Effector memory CD4-positive, alpha-beta T cell (primary cell): Measurements from ENCODE around the gene ANKRD13A.
"Not testable (repeated sequence)": the region's sequence is repeated elsewhere in the genome, so short reads cannot be mapped to it uniquely, and the experiment has no call there.

Source experiments
- DNase-seq, 3 donors: peaks; one replicate each; pipeline ENCODE4 v3.0.0-alpha.2; 2020
- H3K27ac ChIP-seq: 2 replicates; pipeline ENCODE4 v1.7.0; 2013; ENCODE audit warnings: mild to moderate bottlenecking, low read length, moderate library complexity; ENCODE audit not compliant: insufficient read depth, poor library complexity, severe bottlenecking
- H3K27me3 ChIP-seq: replicated peaks from 2 replicates; pipeline ENCODE4 v1.7.0; 2013; ENCODE audit warnings: mild to moderate bottlenecking, low read length; ENCODE audit not compliant: insufficient read depth, control insufficient read depth, poor library complexity, severe bottlenecking
- H3K36me3 ChIP-seq: 2 replicates; pipeline ENCODE4 v1.7.0; 2013; ENCODE audit warnings: mild to moderate bottlenecking, low read length, moderate library complexity; ENCODE audit not compliant: control insufficient read depth, insufficient read depth
- H3K4me1 ChIP-seq: 2 replicates; pipeline ENCODE4 v1.7.0; 2013; ENCODE audit warnings: low read length, mild to moderate bottlenecking; ENCODE audit not compliant: control insufficient read depth, insufficient read depth, poor library complexity, severe bottlenecking
- H3K4me3 ChIP-seq: 2 replicates; pipeline ENCODE4 v1.7.0; 2013; ENCODE audit warnings: low read length, low read depth, mild to moderate bottlenecking; ENCODE audit not compliant: insufficient read depth, poor library complexity, severe bottlenecking
- H3K9me3 ChIP-seq: 2 replicates; pipeline ENCODE4 v1.7.0; 2013; ENCODE audit warnings: mild to moderate bottlenecking, low read length, moderate library complexity; ENCODE audit not compliant: control insufficient read depth

ANKRD13A gene

DNA sequence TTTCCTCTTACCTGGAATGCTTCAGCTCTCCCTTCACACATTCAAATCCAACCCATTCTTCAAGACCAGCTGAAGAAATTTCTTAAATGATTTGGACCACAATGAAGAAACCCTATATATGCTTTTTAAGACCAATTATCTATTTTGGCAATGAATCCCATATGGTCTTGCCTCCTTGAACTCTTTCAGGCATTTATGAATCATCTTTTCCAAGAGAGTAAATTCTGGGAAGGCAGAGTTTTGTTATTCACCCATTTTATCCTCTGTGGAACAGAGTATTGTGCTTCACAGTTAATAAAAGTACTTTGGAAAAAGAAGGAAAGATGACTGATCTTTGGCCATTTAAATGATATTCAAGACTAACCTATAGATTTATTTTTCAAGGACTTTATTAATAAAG is 17.0 kb upstream of the ANKRD13A start:
- DNase-seq: no peak
- Histone ChIP-seq H3K36me3 (peaks cover 72% of the 10 kb centered on the region), H3K4me1 (peaks cover 9% of the 10 kb centered on the region), H3K27me3 (no peaks in the 10 kb centered on the region), H3K27ac (peak overlapping the region; percentile 10), H3K4me3 (no peak overlapping the region), H3K9me3 (no peaks in the 10 kb centered on the region)

DNA sequence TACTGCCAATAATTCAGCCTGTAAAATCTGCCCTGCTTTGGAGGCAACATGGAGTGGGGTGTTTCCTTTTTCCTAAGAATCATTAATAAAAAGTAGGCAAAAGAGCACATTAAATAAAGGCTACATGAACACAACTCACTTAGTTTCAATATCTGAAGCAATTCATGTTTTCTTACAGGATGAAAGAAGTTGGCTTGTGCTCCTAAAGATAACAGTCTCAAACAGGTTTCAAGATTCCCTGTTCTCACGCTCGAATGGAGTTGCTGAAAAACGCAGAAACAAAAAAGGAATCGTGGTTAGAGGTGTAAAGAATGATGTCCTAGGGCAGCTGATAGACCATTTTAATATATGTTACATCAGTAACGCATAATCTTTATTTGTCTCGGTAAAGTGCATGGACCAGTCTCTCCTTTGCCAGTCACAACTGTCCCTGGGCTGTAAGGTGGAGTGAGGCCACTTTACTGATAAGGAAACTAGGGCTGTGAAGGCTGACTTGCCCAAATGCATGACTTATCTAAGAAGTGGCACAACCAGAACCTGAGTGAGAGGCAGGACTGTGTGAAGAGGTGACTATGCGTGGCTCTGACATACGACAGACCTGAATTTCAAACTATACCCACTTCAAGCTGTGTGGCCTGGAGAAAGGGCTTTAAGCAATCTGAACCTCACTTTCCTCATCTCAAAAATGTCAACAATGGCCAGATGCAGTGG is 15.6 kb upstream of the ANKRD13A start:
- no peaks in the 10 kb centered on the region for H3K9me3 ChIP-seq
- no peak for DNase-seq
- H3K4me1 ChIP-seq: peaks cover 9% of the 10 kb centered on the region
- H3K4me3 ChIP-seq: no peak overlapping the region
- no peak overlapping the region for H3K27ac ChIP-seq
- peaks cover 64% of the 10 kb centered on the region for H3K36me3 ChIP-seq
- H3K27me3 ChIP-seq: no peaks in the 10 kb centered on the region

DNA sequence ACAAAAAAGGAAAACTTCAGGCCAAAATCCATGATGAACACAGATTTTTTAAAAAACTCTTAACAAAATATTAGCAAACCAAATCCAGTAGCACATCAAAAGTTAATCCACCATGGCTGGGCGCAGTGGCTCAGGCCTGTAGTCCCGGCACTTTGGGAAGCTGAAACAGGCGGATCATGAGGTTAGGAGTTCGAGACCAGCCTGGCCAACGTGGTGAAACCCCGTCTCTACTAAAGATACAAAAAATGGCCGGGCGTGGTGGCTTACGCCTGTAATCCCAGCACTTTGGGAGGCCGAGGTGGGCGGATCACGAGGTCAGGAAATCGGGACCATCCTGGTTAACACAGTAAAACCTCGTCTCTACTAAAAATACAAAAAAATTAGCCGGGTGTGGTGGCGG is 13.0 kb upstream of the ANKRD13A start:
- H3K4me3 ChIP-seq, DNase-seq, H3K27me3 ChIP-seq, H3K27ac ChIP-seq, H3K4me1 ChIP-seq, H3K9me3 ChIP-seq: not testable (repeated sequence)
- H3K36me3 ChIP-seq: peaks cover 67% of the 10 kb centered on the region

DNA sequence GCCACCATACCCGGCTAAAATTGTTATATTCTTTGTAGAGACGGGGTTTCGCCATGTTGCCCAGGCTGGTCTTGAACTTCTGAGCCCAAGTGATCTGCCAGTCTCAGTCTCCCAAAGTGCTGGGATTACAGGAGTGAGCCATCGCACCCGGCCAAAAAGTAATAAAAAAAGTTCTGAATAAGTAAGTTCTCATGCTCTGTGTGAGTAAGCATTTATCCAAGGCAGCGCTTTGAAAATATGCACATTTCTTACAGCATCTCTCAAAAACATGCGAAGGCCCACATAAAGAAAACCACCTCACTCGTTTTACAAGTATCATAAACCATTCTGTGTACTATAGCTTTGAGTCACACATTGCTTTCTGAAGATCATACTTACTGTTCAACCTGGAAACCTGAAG is 11.6 kb upstream of the ANKRD13A start:
- H3K4me3 ChIP-seq: no peak overlapping the region
- peaks cover 64% of the 10 kb centered on the region for H3K36me3 ChIP-seq
- no peak overlapping the region for H3K27ac ChIP-seq
- peaks cover 6% of the 10 kb centered on the region for H3K4me1 ChIP-seq
- H3K9me3 ChIP-seq: no peaks in the 10 kb centered on the region
- DNase-seq: no peak
- H3K27me3 ChIP-seq: no peaks in the 10 kb centered on the region

DNA sequence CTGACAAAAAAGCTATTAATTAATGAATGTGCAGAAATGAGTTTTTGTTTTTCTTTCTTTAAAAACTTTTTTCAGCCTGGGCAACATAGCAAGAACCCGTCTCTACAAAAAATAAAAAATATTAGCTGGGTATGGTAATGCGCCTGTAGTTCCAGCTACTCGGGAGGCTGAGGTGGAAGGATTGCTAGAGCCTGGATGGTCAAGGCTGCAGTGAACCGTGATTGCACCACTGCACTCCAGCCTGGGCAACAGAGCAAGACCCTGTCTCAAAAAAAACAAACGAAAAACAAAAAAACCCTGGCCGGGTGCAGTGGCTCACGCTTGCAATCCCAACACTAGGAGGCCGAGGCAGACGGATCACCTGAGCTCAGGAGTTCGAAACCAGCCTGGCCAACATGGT is 11.0 kb upstream of the ANKRD13A start:
- no peak for DNase-seq
- H3K9me3 ChIP-seq: no peaks in the 10 kb centered on the region
- H3K27ac ChIP-seq: no peak overlapping the region
- H3K27me3 ChIP-seq: no peaks in the 10 kb centered on the region
- peaks cover 6% of the 10 kb centered on the region for H3K4me1 ChIP-seq
- H3K4me3 ChIP-seq: no peak overlapping the region
- peaks cover 57% of the 10 kb centered on the region for H3K36me3 ChIP-seq

DNA sequence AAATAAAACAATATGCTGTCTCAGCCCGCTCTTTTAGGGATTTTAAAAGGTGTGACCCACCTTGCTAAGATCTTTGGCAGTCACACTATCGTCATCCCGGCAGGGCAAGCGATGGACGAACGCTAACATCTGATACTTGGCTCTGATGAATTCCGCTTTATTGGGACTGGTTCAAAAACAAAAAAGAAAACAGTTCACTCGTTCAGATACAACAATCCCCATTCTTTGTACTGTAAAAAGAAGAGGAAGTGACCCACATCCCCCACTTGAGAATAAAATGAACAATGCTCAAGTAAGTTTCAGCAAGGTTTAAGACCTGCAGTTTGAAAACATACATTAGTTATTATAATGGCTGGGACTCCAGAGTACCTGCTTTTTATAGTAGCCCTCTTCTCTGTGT is 10.3 kb upstream of the ANKRD13A start:
- Histone ChIP-seq H3K36me3 (peaks cover 51% of the 10 kb centered on the region), H3K4me3 (no peak overlapping the region), H3K27me3 (no peaks in the 10 kb centered on the region), H3K4me1 (peaks cover 6% of the 10 kb centered on the region), H3K27ac (no peak overlapping the region), H3K9me3 (no peaks in the 10 kb centered on the region)
- DNase-seq: no peak

DNA sequence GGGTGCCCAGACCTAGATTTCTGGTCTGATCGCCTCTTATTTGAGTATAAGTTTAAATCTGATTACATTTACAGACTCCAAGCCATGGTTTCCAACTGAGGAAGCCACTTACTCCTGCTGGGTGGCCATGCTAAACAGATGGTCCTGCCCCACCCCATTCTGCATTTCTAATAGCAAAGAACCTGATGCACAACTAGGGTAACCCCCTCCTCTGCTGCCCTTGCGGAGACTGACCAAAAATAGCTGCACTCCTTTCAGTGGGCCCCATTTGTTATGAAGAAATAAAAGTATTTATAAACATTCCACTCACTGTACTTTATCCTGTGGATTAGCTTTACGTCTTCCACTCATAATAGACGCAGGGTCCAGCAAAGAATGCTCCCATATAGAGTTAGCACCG is 9.8 kb upstream of the ANKRD13A start:
- no peak overlapping the region for H3K27ac ChIP-seq
- H3K4me3 ChIP-seq: no peak overlapping the region
- no peaks in the 10 kb centered on the region for H3K27me3 ChIP-seq
- DNase-seq: no peak
- peaks cover 6% of the 10 kb centered on the region for H3K4me1 ChIP-seq
- H3K9me3 ChIP-seq: no peaks in the 10 kb centered on the region
- H3K36me3 ChIP-seq: peaks cover 50% of the 10 kb centered on the region

DNA sequence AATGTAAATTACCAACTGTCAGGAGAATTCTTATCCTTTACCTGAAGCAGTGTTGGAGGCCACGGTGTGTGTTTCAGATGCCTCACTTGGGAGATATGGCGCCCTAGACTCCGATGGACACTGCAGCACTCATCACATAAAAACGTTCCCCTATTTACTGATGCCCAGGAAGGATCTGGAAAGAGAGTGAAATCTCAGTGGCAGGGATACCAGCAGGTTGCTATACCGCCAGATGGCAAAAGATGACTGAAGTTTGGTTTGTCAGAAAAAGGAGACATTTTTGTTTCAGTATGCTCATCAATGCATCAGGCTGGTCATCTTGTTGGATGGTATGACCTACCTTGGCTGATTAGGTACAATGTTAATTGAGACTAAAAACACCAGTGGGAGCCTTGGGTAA is 7.6 kb upstream of the ANKRD13A start:
- Histone ChIP-seq H3K27me3 (no peaks in the 10 kb centered on the region), H3K36me3 (peaks cover 34% of the 10 kb centered on the region), H3K27ac (no peak overlapping the region), H3K9me3 (no peaks in the 10 kb centered on the region), H3K4me1 (peaks cover 9% of the 10 kb centered on the region), H3K4me3 (no peak overlapping the region)
- DNase-seq: no peak

DNA sequence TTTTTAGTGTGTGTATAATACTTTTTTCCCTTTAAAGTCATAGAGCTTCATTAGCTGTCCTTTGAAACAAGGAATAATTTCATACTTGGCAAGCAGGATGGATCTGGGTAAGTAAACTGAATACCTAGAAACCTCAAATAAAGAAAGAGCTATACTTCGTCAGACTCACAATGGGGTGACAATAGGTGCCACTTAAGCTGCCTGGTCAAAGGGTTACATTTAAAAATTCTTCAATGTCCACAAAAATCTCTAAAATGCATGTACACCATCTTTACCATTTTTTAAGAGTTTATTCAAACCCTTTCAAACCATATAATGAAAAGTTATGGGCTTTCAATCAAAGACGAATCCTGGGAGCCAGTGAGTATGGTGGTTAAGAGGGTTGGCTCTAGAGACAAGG is 6.1 kb upstream of the ANKRD13A start:
- Histone ChIP-seq H3K27ac (peak overlapping the region; percentile 20), H3K36me3 (peaks cover 28% of the 10 kb centered on the region), H3K9me3 (no peaks in the 10 kb centered on the region), H3K4me1 (peaks cover 9% of the 10 kb centered on the region), H3K27me3 (no peaks in the 10 kb centered on the region), H3K4me3 (no peak overlapping the region)
- DNase-seq: no peak

DNA sequence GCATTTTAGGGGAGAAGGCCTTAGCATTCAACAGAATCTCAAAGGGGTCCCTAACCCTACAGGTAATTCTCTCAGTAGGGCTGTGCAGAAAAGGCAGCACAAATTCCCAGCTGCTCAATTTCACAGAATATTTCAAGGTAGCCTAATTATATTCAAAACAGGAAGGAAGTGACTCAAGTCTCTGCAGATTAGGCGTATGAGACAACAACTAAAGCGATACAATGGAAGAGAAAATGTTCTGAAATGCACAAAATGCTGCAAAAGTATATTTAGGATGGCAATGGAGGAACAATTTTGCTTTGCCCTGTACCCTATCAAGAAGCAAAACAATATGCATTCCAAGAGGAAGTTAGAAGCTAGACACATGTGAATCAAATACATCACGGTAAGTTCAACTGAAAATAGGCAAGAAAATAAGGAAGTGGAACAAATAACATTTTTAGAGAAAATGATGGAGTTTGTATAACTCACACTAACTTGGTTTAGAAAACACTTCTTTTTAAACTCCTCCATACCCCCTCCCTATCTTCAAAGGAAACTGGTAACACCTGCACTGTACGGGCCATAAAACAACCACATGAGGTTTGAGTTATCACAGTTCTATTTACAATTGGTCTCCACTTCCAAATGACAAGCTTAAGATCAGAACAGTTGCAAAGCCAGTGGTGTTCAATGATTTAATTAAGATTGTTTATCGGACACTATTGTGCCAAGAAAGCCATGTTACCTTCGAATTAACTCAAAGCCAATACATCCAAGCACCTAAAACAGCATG is 4.6 kb upstream of the ANKRD13A start:
- peak overlapping the region; percentile 88 for H3K27ac ChIP-seq
- no peaks in the 10 kb centered on the region for H3K27me3 ChIP-seq
- H3K4me1 ChIP-seq: peaks cover 9% of the 10 kb centered on the region
- H3K9me3 ChIP-seq: no peaks in the 10 kb centered on the region
- H3K4me3 ChIP-seq: peak overlapping the region; percentile 98
- DNase-seq: no peak
- peaks cover 20% of the 10 kb centered on the region for H3K36me3 ChIP-seq
